ENCODE results near the gene CDH6.

CDH6 gene

GRCh38 chr5:31193591-31194467, at the start of gene CDH6:
CDH6 (plus strand) TSS chr5:31193686; CDS start chr5:31267474, 73,788 bp downstream.
- peak; percentile 73 for DNase-seq (ENCODE audit: low spot score)

GRCh38 chr5:31144364-31144763, 49.1 kb upstream of the CDH6 start:
- DNase-seq (ENCODE audit: low spot score) = no peak

- DNase-seq (ENCODE audit: low spot score) = no peak
Observed at GRCh38 chr5:31148959-31149475, 44.5 kb upstream of the CDH6 start.

- DNase-seq (ENCODE audit: low spot score) = peak; percentile 20
Observed at GRCh38 chr5:31153521-31153920, 40.0 kb upstream of the CDH6 start.

GRCh38 chr5:31156631-31157160, 36.8 kb upstream of the CDH6 start:
- DNase-seq (ENCODE audit: low spot score) = no peak

GRCh38 chr5:31157720-31158119, 35.8 kb upstream of the CDH6 start:
- DNase-seq (ENCODE audit: low spot score) = no peak

- DNase-seq (ENCODE audit: low spot score) = no peak
Observed at GRCh38 chr5:31158686-31159085, 34.8 kb upstream of the CDH6 start.

- DNase-seq (ENCODE audit: low spot score) = no peak
Observed at GRCh38 chr5:31161781-31162181, 31.7 kb upstream of the CDH6 start.

GRCh38 chr5:31165729-31166128, 27.8 kb upstream of the CDH6 start:
- DNase-seq (ENCODE audit: low spot score) = no peak

GRCh38 chr5:31169379-31169778, 24.1 kb upstream of the CDH6 start:
- no peak for DNase-seq (ENCODE audit: low spot score)

GRCh38 chr5:31172881-31173280, 20.6 kb upstream of the CDH6 start:
- DNase-seq (ENCODE audit: low spot score) = no peak

GRCh38 chr5:31173614-31174013, 19.9 kb upstream of the CDH6 start:
- DNase-seq (ENCODE audit: low spot score) = no peak

- no peak for DNase-seq (ENCODE audit: low spot score)
Observed at GRCh38 chr5:31181376-31181987, 12.0 kb upstream of the CDH6 start.

GRCh38 chr5:31182136-31182535, 11.3 kb upstream of the CDH6 start:
- no peak for DNase-seq (ENCODE audit: low spot score)

GRCh38 chr5:31185951-31186350, 7.5 kb upstream of the CDH6 start:
- no peak for DNase-seq (ENCODE audit: low spot score)

- DNase-seq (ENCODE audit: low spot score) = peak; percentile 57
Observed at GRCh38 chr5:31186672-31187267, 6.7 kb upstream of the CDH6 start.

- no peak for DNase-seq (ENCODE audit: low spot score)
Observed at GRCh38 chr5:31187591-31187990, 5.9 kb upstream of the CDH6 start.

GRCh38 chr5:31192442-31192841, 1.0 kb upstream of the CDH6 start:
- DNase-seq (ENCODE audit: low spot score) = no peak

- no peak for DNase-seq (ENCODE audit: low spot score)
Observed at GRCh38 chr5:31193116-31193515, 370 bp upstream of the CDH6 start.

- DNase-seq (ENCODE audit: low spot score) = peak; percentile 19
Observed at GRCh38 chr5:31194468-31194813, 955 bp downstream of the CDH6 start.

GRCh38 chr5:31194892-31195555, 1.5 kb downstream of the CDH6 start:
- peak; percentile 8 for DNase-seq (ENCODE audit: low spot score)

- peak; percentile 11 for DNase-seq (ENCODE audit: low spot score)
Observed at GRCh38 chr5:31196309-31196708, 2.8 kb downstream of the CDH6 start.
